T-helper 17 cell (primary cell): ENCODE data around the gene DNAH8. TPM values are rescaled to one million over a fixed set of nuclear protein-coding genes. Genes with fewer than 3 reads are reported as not detected.
"Not testable (repeated sequence)": the region's sequence is repeated elsewhere in the genome, so short reads cannot be mapped to it uniquely, and the experiment has no call there.

Experiments
- ATAC-seq: fragments of 150-1000 bp; cut with Tn5 transposase; 2 replicates; pipeline ENCODE4 v1.10.0; 2021; ENCODE audit warnings: mild to moderate bottlenecking, moderate library complexity
- DNase-seq, 3 donors: peaks; one replicate each; pipeline versions ENCODE4 v3.0.0 to v3.0.0-alpha.2; 2020 to 2021
- H3K9me3 ChIP-seq: one replicate; pipeline ENCODE4 v1.7.0; 2013; ENCODE audit warnings: low read length, mild to moderate bottlenecking; ENCODE audit not compliant: control insufficient read depth, poor library complexity, severe bottlenecking
- H3K27ac Mint-ChIP-seq: one replicate; pipeline ENCODE4 v1.8.0; 2022; ENCODE audit warnings: mild to moderate bottlenecking, moderate library complexity, mixed read lengths
- H3K27me3 Mint-ChIP-seq: one replicate; pipeline ENCODE4 v1.8.0; 2022; ENCODE audit warnings: mixed read lengths
- H3K36me3 Mint-ChIP-seq: one replicate; pipeline ENCODE4 v1.8.0; 2022; ENCODE audit warnings: low read depth, mixed read lengths
- H3K4me1 Mint-ChIP-seq: one replicate; pipeline ENCODE4 v1.8.0; 2022; ENCODE audit warnings: mild to moderate bottlenecking, mixed read lengths
- H3K4me3 Mint-ChIP-seq: one replicate; pipeline ENCODE4 v1.8.0; 2022; ENCODE audit warnings: mild to moderate bottlenecking, moderate library complexity, mixed read lengths
- total RNA-seq, 4 donors: library from RNA in 2 of 4; stranded (reverse) in 2 of 4; gene quantifications; one replicate each; pipeline ENCODE4 v1.2.3 and lab custom pipeline; 2022 to 2026

DNAH8 gene
- total RNA-seq, 2 donors from 2014 or later: 0.05 TPM

GRCh38 chr6:38776515-38776914 lies 61.4 kb downstream of the DNAH8 start:
- no peak overlapping the region for H3K4me3 Mint-ChIP-seq
- no peak overlapping the region for H3K27ac Mint-ChIP-seq
- no peak for ATAC-seq
- DNase-seq: no peak
- peaks cover 47% of the 10 kb centered on the region for H3K27me3 Mint-ChIP-seq
- H3K4me1 Mint-ChIP-seq: no peaks in the 10 kb centered on the region
- peaks cover 2% of the 10 kb centered on the region for H3K36me3 Mint-ChIP-seq
- H3K9me3 ChIP-seq: no peaks in the 10 kb centered on the region

- Mint-ChIP-seq H3K4me3 (no peak overlapping the region), H3K27me3 (peaks cover 49% of the 10 kb centered on the region), H3K27ac (no peak overlapping the region), H3K4me1 (no peaks in the 10 kb centered on the region), H3K36me3 (peaks cover 2% of the 10 kb centered on the region)
- H3K9me3 ChIP-seq: no peaks in the 10 kb centered on the region
- DNase-seq (no peak), ATAC-seq (no peak)
Measured at GRCh38 chr6:38779310-38780062, 64.4 kb downstream of the DNAH8 start.

DNA sequence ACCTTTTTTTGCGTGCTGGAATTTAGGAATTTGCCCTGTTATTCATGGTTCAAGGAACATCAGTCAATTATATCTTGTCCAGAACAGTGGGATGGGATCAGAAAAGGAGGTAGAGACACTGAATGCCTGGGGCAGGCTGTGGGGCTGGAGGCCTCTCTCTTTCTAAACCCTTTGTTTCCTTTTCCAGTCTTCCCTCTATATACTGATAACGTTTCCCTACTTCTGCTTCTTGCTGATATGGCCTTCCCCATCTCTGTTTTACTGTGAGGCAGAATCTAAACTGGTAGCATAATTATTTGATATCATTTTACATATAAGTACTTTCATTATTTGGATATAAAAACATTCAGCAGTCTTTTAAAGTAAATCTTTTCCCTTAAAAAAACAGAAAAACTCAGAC lies 67.5 kb downstream of the DNAH8 start:
- H3K27ac Mint-ChIP-seq: no peak overlapping the region
- DNase-seq (no peak), ATAC-seq (no peak)
- H3K36me3 Mint-ChIP-seq: peaks cover 2% of the 10 kb centered on the region
- peaks cover 47% of the 10 kb centered on the region for H3K27me3 Mint-ChIP-seq
- H3K9me3 ChIP-seq: no peaks in the 10 kb centered on the region
- no peaks in the 10 kb centered on the region for H3K4me1 Mint-ChIP-seq
- no peak overlapping the region for H3K4me3 Mint-ChIP-seq

DNA sequence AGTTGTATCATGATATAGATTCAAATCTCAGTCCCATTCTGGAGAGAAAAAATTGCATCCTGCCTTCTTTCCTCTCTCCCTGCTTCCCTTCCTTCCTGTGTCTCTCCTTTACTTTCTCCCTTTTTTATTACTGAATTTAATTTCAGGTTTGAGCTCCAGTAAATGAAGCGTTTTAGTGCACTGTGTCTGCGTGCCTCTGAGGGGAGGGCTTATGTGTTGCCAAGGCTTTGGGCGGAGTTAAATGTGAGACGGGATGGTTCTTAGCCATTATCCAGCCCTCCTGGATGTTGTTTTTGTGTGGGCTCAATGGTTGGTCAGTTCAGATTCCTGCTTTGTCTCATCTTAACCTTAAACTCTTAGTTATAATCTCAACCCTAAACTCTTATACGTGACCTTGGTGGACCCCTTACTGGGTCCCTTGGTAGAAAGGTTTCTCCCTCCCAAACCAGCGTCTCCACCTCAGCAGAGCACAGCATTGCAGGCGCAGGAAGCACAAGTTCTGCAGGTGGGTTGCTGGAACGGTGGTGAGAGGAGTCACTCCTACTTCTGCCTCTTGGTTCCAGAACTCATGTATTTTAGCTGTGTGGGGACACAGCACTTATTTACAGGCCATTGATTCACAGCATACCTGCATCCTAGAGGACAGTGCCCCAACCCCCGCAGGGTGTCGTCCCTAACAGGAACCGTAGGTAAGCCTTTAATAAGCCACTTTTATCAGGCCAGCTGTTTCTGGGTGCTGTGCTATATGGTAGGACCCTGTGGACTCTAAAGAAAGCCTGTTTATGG lies 68.5 kb downstream of the DNAH8 start:
- Mint-ChIP-seq H3K27ac (no peak overlapping the region), H3K4me3 (no peak overlapping the region), H3K27me3 (peaks cover 48% of the 10 kb centered on the region), H3K4me1 (no peaks in the 10 kb centered on the region), H3K36me3 (peaks cover 2% of the 10 kb centered on the region)
- no peaks in the 10 kb centered on the region for H3K9me3 ChIP-seq
- ATAC-seq (no peak), DNase-seq (no peak)

GRCh38 chr6:38784506-38785235 lies 69.6 kb downstream of the DNAH8 start:
- no peaks in the 10 kb centered on the region for H3K4me1 Mint-ChIP-seq
- peaks cover 47% of the 10 kb centered on the region for H3K27me3 Mint-ChIP-seq
- no peak overlapping the region for H3K4me3 Mint-ChIP-seq
- H3K9me3 ChIP-seq: no peaks in the 10 kb centered on the region
- ATAC-seq (no peak), DNase-seq (no peak)
- H3K27ac Mint-ChIP-seq: no peak overlapping the region
- no peaks in the 10 kb centered on the region for H3K36me3 Mint-ChIP-seq

- ATAC-seq (no peak), DNase-seq (no peak)
- no peaks in the 10 kb centered on the region for H3K36me3 Mint-ChIP-seq
- no peak overlapping the region for H3K4me3 Mint-ChIP-seq
- H3K27me3 Mint-ChIP-seq: peaks cover 32% of the 10 kb centered on the region
- H3K9me3 ChIP-seq: no peaks in the 10 kb centered on the region
- H3K4me1 Mint-ChIP-seq: no peaks in the 10 kb centered on the region
- no peak overlapping the region for H3K27ac Mint-ChIP-seq
Measured at GRCh38 chr6:38786486-38786885, 71.4 kb downstream of the DNAH8 start.

- no peak for ATAC-seq
- no peak overlapping the region for H3K27ac Mint-ChIP-seq
- no peaks in the 10 kb centered on the region for H3K4me1 Mint-ChIP-seq
- H3K4me3 Mint-ChIP-seq: no peak overlapping the region
- H3K36me3 Mint-ChIP-seq: no peaks in the 10 kb centered on the region
- DNase-seq: no peak
- H3K9me3 ChIP-seq: no peaks in the 10 kb centered on the region
- H3K27me3 Mint-ChIP-seq: peaks cover 28% of the 10 kb centered on the region
Measured at GRCh38 chr6:38789256-38789655, 74.1 kb downstream of the DNAH8 start.

- Mint-ChIP-seq H3K4me3 (no peak overlapping the region), H3K27ac (no peak overlapping the region), H3K4me1 (peaks cover 3% of the 10 kb centered on the region), H3K36me3 (no peaks in the 10 kb centered on the region), H3K27me3 (peaks cover 33% of the 10 kb centered on the region)
- ATAC-seq (no peak), DNase-seq (no peak)
- no peaks in the 10 kb centered on the region for H3K9me3 ChIP-seq
Measured at GRCh38 chr6:38792356-38792755, 77.2 kb downstream of the DNAH8 start.

- Mint-ChIP-seq H3K4me3 (no peak overlapping the region), H3K27ac (no peak overlapping the region), H3K4me1 (peaks cover 3% of the 10 kb centered on the region), H3K27me3 (peaks cover 44% of the 10 kb centered on the region), H3K36me3 (no peaks in the 10 kb centered on the region)
- no peak for ATAC-seq
- DNase-seq: no peak
- no peaks in the 10 kb centered on the region for H3K9me3 ChIP-seq
Measured at GRCh38 chr6:38794682-38795081, 79.6 kb downstream of the DNAH8 start.

GRCh38 chr6:38796006-38796405 lies 80.9 kb downstream of the DNAH8 start:
- DNase-seq (no peak), ATAC-seq (no peak)
- H3K9me3 ChIP-seq: no peaks in the 10 kb centered on the region
- Mint-ChIP-seq H3K27me3 (peaks cover 49% of the 10 kb centered on the region), H3K4me1 (peaks cover 3% of the 10 kb centered on the region), H3K27ac (no peak overlapping the region), H3K4me3 (no peak overlapping the region), H3K36me3 (no peaks in the 10 kb centered on the region)

DNA sequence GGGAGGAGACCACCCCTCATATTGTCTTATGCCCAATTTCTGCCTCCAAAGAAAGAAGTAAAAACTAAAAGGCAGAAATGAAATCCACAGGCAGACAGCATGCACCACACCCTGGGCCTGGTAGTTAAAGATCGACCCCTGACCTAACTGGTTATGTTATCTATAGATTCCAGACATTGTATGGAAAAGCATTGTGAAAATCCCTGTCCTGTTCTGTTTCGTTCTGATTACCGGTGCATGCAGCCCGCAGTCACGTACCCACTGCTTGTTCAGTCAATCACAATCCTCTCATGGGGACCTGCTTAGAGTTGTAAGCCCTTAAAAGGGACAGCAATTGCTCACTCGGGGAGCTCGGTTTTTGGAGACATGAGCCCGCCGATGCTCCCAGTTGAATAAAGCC lies 81.3 kb downstream of the DNAH8 start:
- not testable (repeated sequence) for H3K4me1 Mint-ChIP-seq, ATAC-seq, H3K27ac Mint-ChIP-seq, DNase-seq, H3K36me3 Mint-ChIP-seq, H3K9me3 ChIP-seq, H3K4me3 Mint-ChIP-seq
- H3K27me3 Mint-ChIP-seq: peaks cover 53% of the 10 kb centered on the region

- no peak overlapping the region for H3K4me3 Mint-ChIP-seq
- no peak for ATAC-seq
- no peak for DNase-seq
- peaks cover 56% of the 10 kb centered on the region for H3K27me3 Mint-ChIP-seq
- no peaks in the 10 kb centered on the region for H3K36me3 Mint-ChIP-seq
- H3K9me3 ChIP-seq: no peaks in the 10 kb centered on the region
- no peak overlapping the region for H3K27ac Mint-ChIP-seq
- H3K4me1 Mint-ChIP-seq: peaks cover 3% of the 10 kb centered on the region
Measured at GRCh38 chr6:38796850-38797249, 81.7 kb downstream of the DNAH8 start.

DNA sequence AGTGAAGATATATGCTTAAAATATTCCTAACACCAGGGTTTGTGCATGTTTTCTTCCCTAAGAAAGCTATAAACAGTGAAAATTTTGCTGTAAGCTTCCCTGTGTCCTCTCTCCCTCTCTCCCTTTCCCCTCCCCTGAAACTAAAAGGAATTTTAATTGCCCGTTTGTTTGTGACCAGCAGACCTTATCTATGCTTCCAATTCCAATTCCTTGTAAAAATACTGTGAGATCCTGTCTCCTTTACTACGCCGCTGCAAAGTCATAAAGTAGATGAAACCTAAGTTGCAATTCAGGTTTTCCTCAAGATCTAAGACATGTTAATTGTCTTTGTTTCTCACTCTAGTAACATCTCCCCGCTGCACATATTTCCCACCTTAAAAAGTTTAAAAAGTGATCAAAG lies 82.3 kb downstream of the DNAH8 start:
- no peak overlapping the region for H3K4me3 Mint-ChIP-seq
- no peak overlapping the region for H3K27ac Mint-ChIP-seq
- DNase-seq (no peak), ATAC-seq (no peak)
- H3K4me1 Mint-ChIP-seq: peaks cover 3% of the 10 kb centered on the region
- H3K9me3 ChIP-seq: no peaks in the 10 kb centered on the region
- H3K27me3 Mint-ChIP-seq: peaks cover 53% of the 10 kb centered on the region
- H3K36me3 Mint-ChIP-seq: no peaks in the 10 kb centered on the region
